ENCODE results near the gene ZMPSTE24.

Gene ZMPSTE24

DNA sequence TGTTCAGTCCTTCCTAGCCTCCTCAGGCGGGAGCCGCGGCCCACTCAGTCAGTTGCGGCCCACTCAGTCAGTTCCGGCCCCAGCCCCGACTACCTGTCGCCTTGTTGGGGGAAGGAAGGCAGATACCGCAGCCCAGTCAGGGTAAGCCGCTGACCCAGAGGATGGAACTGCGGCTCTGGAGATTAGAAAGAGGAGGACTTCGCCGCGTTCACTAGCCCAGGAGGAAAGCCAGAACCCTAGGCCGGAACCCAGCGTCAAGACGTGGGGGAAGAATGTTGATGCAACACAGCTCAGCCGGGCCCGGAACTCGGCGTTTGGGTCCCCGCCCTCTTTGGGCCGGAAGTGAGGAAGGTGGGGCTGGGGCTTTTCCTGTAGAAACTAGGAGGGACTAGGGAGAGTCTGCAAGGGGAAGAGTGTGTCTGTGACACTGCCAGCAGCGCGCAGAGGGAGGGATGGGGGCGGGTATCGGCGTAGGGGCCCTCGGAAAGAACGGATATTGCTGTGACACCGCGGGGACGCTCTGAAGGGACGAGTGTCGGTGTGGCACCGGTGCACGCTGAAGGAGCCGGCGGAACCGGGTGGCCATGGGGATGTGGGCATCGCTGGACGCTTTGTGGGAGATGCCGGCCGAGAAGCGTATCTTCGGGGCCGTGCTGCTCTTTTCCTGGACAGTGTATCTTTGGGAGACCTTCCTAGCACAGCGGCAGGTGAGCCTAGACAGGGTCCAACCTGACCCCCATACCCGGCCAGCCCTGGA lies at the start of gene ZMPSTE24:
ZMPSTE24 (plus strand) TSS at position 549 of the 757 bp plus-strand sequence; CDS start at position 585, 36 bp downstream.
- DNase-seq: peak; percentile 31 to 98 (median 95)

DNA sequence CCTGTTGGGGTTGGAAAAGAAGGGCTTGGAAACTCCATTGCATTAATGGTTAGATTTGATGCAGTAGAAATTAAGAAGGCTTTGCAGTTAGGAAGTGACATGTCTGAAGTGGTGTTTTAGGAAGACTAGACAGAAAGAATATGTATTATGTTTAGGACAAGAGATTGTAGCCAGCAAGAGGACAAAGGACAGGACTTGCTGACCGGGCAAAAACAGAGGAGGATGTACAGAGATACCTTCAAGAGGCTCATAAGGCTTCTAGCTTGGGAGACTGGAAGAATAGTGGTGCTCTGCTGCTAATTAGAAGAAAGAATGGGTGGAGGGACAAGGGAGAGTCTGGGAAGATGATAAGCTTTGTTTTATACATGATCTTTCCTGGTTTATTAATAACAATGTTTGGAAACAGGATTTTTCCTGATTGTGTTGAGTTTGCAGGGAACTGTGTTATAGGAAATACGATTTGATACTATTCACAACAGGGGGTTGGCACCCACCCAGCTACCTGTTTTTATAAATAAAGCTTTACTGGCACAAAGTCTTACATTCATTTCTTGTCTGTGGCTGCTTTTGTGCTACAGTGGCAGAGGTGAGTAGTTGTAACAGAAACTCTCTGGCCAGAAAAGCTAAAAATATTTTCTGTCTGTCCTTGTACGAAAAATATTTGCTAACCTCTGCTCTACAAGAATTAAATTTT lies 47.4 kb upstream of the ZMPSTE24 start:
- no peak for DNase-seq

DNA sequence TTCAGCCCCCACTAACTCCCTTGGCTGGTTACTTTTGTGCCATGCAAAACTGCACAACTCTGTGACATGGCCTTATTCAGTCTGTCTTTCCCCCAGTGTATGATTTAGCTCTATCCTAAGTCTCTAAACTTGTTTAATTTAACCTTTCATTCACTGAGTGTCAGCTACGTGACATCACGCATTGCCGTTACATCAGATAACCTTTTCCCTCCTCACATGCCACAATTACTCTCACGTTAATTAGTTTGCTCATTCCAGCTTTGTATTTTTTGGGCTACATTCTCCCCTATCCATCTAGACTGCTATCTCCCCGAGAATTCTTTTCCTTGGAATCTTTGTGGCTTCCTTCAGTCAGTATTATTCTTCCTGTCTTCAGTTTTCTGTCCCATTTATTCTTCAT lies 39.7 kb upstream of the ZMPSTE24 start:
- DNase-seq: no peak

DNA sequence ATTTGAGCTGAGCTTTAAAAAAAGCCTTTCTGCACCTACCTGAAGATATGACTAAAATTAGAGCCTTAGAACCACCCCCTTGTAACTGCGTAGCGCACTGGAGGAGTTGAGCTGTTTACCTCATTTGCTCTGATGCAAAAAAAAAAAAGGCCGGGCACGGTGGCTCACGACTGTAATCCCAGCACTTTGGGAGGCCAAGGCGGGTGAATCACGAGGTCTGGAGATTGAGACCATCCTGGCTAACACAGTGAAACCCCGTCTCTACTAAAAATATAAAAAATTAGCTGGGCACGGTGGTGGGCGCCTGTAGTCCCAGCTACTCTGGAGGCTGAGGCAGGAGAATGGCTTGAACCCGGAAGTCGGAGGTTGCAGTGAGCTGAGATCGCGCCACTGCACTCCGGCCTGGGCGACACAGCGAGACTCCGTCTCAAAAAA lies 36.5 kb upstream of the ZMPSTE24 start:
- peak in 12 of 56 donors; percentile 2 to 42 (median 15) for DNase-seq

DNA sequence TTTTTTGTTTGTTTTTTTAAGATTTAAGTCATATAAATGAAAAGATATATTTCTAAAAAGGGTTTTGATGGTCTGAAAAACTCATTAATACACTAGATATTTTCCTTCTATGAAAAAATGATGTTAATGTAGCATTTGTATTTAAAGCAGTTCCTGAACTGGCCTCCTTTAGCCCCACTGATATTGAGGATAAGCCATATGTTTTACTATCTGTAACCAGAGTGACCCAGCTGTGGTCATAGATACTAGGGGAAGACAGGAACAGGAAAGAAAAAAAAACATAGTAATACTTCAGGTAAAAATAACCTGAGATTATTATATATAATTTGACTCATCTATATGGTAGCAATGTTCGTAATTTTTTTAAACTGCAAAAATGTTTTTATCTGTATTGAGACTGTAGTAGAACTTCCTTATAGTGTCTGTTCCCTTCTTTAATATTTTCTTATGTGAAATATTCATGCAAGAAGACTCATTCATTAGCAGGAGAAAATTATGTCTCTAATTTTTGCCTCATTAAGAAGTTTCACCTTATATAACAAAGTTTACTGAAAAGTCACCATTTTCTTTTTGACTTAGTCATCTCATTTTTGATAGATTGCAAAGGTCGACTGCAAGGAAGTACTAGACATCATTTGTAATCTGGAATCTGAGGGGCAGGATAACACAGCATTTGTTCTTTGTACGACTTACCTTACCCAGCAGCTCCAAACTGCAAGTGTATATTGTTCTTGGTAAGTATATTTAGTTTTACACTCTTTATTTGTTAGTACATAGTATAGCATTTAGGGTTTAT lies 35.9 kb upstream of the ZMPSTE24 start:
- DNase-seq: no peak

DNA sequence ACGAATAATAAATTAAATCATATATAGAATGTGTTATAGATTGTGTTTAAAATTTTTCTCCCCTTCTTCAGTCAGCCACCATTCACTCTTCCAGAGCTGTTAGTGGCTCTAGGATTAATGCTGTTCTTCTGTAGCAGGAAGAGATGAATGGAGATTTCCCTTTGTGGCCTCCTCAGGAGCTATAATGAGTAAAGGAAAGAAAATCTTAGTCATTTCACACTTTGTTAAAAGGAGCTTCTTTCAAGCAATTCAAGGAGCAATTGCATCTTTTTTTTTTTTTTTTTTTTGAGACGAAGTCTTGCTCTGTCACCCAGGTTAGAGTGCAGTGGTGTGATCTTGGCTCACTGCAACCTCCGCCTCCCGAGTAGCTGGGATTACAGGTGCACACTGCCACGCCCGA lies 34.0 kb upstream of the ZMPSTE24 start:
- DNase-seq: no peak

DNA sequence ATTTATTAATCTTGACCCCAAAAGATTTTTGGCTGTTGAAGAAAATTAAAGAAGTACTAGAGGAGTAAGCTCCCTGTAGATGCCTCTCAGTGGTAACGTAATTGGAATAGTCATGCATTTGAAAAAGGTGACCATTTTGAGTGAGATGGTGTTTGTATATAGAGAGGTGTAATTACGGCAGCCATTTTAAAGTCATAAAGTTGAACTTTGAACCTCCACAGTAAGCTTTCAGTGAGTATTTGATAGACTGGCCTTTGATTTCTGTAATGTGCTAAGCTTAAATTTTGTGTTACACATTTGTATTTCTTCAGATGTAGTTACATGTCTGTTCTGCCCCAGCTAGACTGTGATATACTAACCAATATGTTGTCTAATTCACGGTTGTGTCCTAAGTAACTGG lies 31.8 kb upstream of the ZMPSTE24 start:
- no peak for DNase-seq

DNA sequence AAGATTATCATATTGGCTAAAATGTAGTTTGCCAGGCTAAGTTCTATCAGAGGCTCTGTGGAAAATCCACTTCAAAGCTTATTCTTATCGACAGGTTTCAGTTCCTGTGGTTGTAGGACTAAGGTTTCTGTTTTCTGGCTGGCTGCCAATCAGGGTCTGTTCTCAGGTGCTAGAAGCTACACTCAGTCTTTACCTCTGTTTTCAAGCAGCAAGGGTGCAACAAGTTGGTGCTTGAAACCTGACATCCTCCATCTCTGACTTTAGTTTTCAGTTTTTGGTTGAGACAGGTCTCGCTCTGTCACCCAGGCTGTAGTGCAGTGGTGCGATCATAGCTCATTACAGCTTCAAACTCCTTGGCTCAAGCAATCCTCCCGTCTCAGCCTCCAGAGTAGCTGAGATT lies 25.6 kb upstream of the ZMPSTE24 start:
- DNase-seq: no peak

DNA sequence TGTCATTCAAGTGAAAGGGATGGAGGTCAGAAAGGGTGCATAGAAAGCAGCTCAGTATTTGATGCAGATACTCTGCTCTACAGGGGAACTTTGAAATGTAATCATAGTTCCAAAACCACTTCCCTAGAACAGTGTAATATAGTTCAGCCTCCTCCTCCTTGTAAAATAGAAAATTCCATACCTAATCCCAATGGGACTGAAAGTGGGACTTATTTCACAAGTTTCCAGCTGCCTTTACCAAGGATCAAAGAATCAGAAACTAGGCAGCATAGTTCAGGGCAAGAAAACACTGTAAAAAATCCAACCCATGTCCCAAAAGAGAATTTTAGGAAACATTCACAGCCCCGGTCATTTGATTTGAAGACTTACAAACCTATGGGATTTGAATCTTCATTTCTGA lies 18.4 kb upstream of the ZMPSTE24 start:
- DNase-seq: no peak

DNA sequence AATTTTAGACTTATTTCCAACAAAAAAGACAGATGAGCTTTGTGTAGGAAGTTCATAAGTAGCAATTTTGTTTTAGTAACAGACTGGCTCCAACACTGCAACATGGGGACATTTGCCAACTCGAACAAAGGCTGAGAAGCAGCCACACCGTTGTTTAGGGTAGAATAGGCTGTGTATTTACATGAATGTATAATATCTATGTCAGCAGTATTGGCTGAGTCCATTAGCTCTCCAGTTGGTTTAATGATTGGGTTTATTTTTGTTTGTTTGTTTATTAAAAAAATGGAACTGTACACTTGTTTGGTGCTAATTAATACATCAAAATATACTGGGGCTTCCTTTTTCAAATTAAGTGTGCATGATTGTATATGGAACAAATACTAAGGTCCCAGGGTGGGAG lies 17.6 kb upstream of the ZMPSTE24 start:
- no peak for DNase-seq

DNA sequence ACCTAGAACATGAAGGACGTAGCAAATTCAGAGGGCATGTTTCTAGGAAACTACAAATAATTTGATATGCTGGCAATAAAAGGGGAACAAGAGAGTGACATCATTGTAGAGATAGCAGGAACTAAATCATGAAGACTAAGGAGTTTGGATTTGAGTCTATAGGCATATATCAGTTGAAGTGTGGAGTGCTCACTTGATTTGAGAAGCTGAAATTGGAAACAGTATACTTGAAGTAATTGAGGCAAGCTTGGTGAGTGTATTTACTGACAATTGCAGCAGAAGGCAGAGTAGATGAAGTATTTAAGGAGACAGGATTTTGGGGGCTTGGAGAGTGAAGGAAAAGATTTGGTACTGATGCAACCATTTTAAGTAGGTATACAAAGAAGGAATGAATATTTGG lies 16.7 kb upstream of the ZMPSTE24 start:
- DNase-seq: no peak

DNA sequence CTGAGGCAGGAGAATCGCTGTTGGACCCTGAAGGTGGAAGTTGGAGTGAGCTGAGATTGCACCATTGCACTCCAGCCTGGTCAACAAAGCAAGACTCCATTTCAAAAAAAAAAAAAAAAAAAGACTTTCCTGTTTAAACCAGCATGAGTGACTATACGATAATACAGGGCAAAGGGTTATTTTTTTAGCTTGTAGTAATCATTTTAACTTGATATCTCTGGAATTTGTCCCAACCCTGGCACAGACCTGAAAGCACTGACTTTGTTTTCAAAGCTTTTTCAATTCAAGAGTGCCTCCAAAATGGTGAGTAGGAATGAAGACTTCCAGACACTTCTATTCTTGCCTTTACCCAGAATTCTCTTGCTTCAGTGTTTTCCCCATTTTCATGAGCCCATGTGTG lies 14.7 kb upstream of the ZMPSTE24 start:
- DNase-seq: no peak

DNA sequence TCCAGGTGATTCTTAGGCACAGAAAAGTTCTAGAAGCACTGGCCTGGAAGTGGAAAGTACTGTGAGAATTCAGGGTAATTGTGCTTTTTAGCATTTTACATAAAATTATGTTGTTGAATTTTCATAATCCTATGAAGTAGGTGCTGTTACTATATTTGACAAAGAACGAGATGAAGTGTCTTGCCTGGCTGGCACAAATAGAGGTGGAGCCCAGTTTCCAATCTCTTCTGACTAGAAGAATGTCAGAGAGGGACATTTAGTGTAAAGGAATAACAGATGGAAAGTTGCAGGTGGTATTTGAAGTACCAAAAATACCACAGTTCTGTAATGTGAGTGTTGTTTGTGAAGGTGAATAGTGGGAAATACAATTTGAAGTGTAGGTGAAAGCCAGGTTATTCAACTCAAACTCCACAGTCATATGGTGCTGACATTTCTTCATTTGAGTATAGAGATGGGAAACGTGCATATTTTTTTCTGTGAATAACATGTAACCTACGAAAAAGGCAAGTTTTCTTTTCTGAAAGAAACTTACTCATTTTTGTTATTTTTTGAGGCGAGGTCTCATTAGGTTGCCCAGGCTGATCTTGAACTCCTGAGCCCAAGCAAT lies 13.8 kb upstream of the ZMPSTE24 start:
- no peak for DNase-seq

DNA sequence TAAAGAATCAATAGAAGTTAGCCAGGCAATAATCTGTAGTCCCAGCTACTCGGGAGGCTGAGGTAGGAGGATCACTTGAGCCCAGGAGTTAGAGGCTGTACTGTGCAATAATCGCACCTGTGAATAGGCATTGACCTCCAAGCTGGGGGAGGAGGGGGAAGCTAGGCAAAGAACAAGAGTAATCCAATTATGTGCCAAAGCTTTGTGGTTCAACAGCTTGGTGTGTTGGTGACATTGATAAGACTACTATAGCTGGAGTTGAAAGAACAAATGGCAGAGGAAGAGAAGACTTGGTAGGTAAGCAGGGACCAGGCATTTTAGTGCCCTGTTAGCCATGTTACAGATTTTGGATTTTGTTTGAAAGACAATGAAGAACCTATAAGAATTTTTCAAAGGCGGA lies 12.3 kb upstream of the ZMPSTE24 start:
- no peak for DNase-seq

DNA sequence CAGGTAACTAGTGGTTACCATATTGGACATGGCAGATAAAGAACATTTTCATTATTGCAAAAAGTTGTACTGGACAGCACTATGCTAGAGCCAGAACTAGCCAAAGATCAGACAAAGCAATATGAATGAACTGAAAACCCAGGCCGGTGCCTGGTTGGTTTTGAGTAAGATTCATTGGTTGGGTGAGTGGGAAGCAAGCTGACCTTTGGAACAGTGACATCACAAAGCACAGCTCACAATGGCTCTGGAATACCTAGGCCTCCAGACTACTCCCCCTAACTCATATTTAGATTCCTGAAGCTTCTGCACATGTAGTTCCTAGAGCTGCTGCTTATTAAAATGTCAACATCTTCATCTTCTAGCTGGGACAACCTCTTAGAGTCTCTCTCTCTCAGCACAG lies 10.4 kb upstream of the ZMPSTE24 start, which contains the start of gene TMCO2:
TMCO2 (plus strand) TSS at position 283 of the 400 bp plus-strand sequence; CDS start at position 340, 57 bp downstream.
- DNase-seq: no peak

DNA sequence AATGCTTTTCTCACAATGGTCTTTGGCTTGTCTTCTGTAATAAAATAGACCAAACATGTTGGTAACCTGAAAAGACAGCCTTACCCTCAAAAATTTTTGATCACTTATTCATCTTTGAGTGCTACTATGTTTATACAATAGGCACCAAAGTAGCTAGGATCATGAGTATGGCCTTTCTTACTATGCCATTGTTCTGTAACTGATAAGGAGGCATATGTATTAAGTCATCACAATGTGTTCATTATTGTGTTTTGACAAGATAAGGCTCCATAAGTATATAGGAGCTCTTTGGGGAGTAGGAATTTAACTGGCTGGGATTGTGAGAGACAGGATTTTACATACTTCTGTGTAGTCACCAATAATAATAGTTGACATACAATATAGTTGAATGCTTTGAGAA lies 9.6 kb upstream of the ZMPSTE24 start:
- DNase-seq: no peak

DNA sequence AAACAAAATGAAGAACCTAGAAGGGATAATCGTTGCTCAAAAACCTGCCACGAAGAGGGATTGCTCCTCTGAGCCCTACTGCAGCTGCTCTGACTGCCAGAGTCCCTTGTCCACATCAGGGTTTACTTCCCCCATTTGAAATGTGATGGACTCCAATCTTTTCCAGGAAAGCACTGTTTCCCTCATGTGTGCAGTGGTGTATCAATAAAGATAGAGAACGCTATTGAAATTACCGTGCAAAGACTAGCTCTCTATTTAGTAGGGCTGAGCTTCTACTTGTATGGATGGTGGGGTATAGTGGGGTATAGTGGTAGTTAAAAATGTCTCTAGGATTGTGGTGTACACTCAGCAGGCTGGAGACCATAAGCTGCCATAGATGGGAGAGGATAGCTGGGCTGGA lies 6.6 kb upstream of the ZMPSTE24 start:
- DNase-seq: no peak

DNA sequence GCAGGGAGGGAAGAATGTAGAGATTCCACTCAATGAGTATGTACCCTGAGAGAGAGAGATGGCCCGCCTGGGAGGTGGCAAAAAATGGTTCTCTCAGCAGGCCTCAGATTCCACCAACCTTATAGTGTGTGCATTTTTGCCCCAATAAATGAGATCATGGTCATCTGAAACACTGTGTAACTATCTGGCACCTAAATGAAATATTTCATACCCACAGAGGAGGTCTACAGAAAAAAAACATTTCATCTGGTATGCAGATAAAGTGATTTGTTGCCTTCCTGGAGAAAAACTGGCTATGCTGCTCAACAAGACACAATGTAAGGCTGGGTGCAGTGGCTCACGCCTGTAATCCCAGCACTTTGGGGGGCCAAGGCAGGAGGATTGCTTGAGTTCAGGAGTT lies 5.4 kb upstream of the ZMPSTE24 start:
- DNase-seq: no peak

DNA sequence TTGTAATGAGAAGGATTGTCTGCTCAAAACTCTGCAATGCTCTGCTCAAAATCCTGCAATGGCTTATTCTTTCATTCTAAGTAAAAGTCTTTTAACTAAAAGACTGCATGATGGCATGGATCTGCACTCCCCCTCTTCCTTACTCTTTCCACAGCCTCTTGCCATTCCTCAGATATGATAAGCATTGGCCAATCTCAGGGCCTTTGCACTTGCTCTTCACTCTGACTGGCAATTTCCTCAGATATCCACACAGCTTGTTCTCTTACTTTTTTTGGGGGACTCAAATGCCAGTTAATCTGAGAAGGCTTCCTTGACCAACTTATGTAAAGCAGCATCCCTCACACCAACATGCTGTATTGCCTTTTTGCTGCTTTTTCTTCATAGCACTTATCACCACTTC lies 2.8 kb upstream of the ZMPSTE24 start:
- DNase-seq: no peak

DNA sequence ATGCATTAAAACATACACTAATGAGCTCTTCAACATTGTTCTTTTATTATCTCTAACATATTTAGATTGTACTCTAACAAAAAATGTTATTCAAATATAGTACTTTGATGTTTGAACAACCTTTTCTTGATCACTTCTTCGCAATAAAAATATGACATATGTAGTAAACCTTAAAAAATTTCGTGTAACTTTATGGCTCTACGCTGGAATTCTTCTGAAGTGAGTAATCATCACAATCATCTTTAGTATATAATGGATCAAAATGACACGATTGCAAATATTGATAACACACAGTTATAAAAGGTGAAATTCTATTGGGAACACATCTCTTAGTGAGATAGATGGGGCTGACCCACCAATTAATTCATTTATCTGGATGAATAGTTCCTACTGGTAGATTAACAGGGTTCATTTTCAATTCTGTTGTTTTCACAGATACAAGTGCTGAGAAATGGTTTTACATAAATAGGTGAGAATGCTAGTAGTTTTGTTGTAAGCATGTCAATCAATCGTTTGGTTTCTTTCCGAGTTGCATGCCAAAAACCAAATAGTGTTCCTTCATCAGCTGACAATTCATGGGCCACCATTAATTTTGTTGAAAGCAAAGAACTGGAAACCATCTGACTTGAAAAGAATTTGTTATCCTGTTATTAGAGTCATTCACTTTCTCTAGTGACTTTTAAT lies 1.5 kb upstream of the ZMPSTE24 start:
- DNase-seq: no peak

DNA sequence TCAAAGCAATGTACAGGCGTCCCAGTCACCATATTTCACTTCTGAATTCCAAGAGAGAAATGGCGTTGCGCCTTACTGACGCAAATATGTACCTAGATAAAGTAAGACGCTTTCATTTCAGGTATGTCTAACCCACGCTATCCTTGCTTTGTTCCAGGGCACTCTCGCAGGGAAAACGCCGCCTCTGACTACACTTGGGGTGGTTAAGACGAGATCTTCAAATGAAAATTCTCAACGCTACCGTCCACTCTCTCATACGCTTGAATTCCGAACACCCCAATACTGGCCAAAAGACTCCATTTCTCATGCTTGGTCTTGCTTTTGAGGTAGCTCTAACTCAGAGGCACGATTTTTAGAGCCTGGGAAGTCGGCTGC lies 736 bp upstream of the ZMPSTE24 start:
- peak in 10 of 56 donors; percentile 25 to 64 (median 46) for DNase-seq
